Measurements from ENCODE around the gene SLC14A1.

DNA sequence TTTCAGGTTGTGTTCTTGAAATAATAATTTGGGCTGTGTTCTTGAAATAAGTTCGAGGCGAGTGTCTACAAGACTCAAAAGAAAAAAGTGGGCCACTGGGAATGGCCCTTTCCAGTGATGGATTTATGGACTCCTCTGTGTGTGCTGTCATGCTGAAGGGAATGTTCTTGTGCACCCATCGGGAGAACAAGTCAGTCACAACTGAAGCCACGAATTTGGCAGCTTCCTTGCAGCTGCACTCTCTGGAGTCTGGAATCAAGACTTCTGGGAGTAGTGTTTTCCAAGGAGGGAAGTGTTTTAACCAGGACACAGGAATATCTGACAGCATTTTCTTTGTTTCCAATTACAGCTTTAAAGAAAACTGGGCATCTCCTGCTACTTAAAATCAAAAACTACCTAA, 620 bp downstream of the SLC14A1 start:
- TF ChIP-seq CTCF (conservative IDR thresholded peaks at IDR 0.05; ENCODE audit: low read depth in 2 of 2) (no peak), JUNB (IDR thresholded peaks at IDR 0.05; ENCODE audit: unreplicated experiment) (no peak), CREB1 (CRISPR knock-in tag; IDR thresholded peaks at IDR 0.05; ENCODE audit: low read depth) (no peak)

All from GM23338 (cell line).